LNCAP (cell line): ENCODE data around the gene PTPN3.

Experiments
- CTCF ChIP-seq: fragments of 450-650 bp; IDR thresholded peaks from 2 replicates; pipeline ENCODE4 v1.5.1; 2017; ENCODE audit warnings: mild to moderate bottlenecking

PTPN3 gene

GRCh38 chr9:109458453-109459211 is 39.5 kb downstream of the PTPN3 start:
- TF ChIP-seq CTCF, result no peak

GRCh38 chr9:109456811-109457210 is 41.3 kb downstream of the PTPN3 start:
- TF ChIP-seq CTCF, result no peak

GRCh38 chr9:109455861-109456260 is 42.2 kb downstream of the PTPN3 start:
- no peak for TF ChIP-seq CTCF

- no peak for TF ChIP-seq CTCF
Observed at GRCh38 chr9:109455391-109455790, 42.7 kb downstream of the PTPN3 start.

GRCh38 chr9:109454601-109455155 is 43.4 kb downstream of the PTPN3 start:
- TF ChIP-seq CTCF, result no peak

GRCh38 chr9:109454041-109454440 is 44.1 kb downstream of the PTPN3 start:
- TF ChIP-seq CTCF, result no peak

- TF ChIP-seq CTCF, result no peak
Observed at GRCh38 chr9:109453210-109453842, 44.8 kb downstream of the PTPN3 start.
